ENCODE results near the gene FAM217A. TPM values are rescaled to one million over a fixed set of nuclear protein-coding genes. Genes with fewer than 3 reads are reported as not detected.

FAM217A gene
- total and polyA plus RNA-seq, 2 of the 13 experiments (the other 11 are each of a cell fraction or from before 2014, with no cell fraction given) = not detected

- TF ChIP-seq ATF2 (CRISPR knock-in tag; IDR thresholded peaks at IDR 0.05) (peak; percentile 86), ZNF274 (CRISPR knock-in tag; IDR thresholded peaks at IDR 0.05) (no peak), HOXA7 (CRISPR knock-in tag; IDR thresholded peaks at IDR 0.05) (no peak), FOSL1 (CRISPR knock-in tag; IDR thresholded peaks at IDR 0.05; ENCODE audit: borderline replicate concordance) (no peak; the same call in 1 of the 2 replicates), HIC2 (CRISPR knock-in tag; IDR thresholded peaks at IDR 0.05; ENCODE audit: low read depth) (peak; percentile 77), ZNF138 (CRISPR knock-in tag; IDR thresholded peaks at IDR 0.05; ENCODE audit: low read depth) (no peak), XRCC5 (optimal IDR thresholded peaks at IDR 0.05; ENCODE audit: low read length) (no peak), ZKSCAN8 (CRISPR knock-in tag; IDR thresholded peaks at IDR 0.05; ENCODE audit: borderline replicate concordance) (peak; percentile 80), ZFP37 (CRISPR knock-in tag; IDR thresholded peaks at IDR 0.05; ENCODE audit: borderline replicate concordance) (0 out of 2 replicates have a peak, but pooled peaks have one; percentile 27), HDAC2 (CRISPR knock-in tag; IDR thresholded peaks at IDR 0.05) (peak; percentile 100), PAXIP1 (CRISPR knock-in tag; conservative IDR thresholded peaks at IDR 0.05) (peak; percentile 98), TCF7 (IDR thresholded peaks at IDR 0.05; ENCODE audit: low read depth) (peak; percentile 62; the same call in 1 of the 2 replicates), NFATC3 (CRISPR knock-in tag; IDR thresholded peaks at IDR 0.05) (peak; percentile 67; the same call in 1 of the 2 replicates), ZNF468 (CRISPR knock-in tag; IDR thresholded peaks at IDR 0.05) (no peak), U2AF1 (optimal IDR thresholded peaks at IDR 0.05; ENCODE audit: low read depth, low read length) (no peak), ZNF597 (CRISPR knock-in tag; IDR thresholded peaks at IDR 0.05) (no peak), TARDBP (CRISPR knock-in tag; IDR thresholded peaks at IDR 0.05) (peak; percentile 99), ZNF660 (CRISPR knock-in tag; IDR thresholded peaks at IDR 0.05; ENCODE audit: borderline replicate concordance, low read depth) (no peak), CCAR2 (optimal IDR thresholded peaks at IDR 0.05; ENCODE audit: low read depth, low read length) (no peak), MXI1 (IDR thresholded peaks at IDR 0.05; ENCODE audit: borderline replicate concordance, low read depth, low read length) (peak; percentile 72; the same call in 1 of the 3 replicates)
- TF ChIP-seq, protein P1, sequence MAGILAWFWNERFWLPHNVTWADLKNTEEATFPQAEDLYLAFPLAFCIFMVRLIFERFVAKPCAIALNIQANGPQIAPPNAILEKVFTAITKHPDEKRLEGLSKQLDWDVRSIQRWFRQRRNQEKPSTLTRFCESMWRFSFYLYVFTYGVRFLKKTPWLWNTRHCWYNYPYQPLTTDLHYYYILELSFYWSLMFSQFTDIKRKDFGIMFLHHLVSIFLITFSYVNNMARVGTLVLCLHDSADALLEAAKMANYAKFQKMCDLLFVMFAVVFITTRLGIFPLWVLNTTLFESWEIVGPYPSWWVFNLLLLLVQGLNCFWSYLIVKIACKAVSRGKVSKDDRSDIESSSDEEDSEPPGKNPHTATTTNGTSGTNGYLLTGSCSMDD (CRISPR knock-in tag; IDR thresholded peaks at IDR 0.05) = no peak
These were observed 23.8 kb upstream of the FAM217A start (continued) for GRCh38 chr6:4102687-4103244.

All from HepG2 (cell line).